GM12878 (cell line): ENCODE data around the gene ALG12. TPM values are rescaled to one million over a fixed set of nuclear protein-coding genes. Genes with fewer than 3 reads are reported as not detected.

ENCODE experiments used
- ATAC-seq: fragments of 200-7000 bp; cut with Tn5 transposase; 3 replicates; pipeline ENCODE4 v1.9.1; 2020; ENCODE audit warnings: mild to moderate bottlenecking, moderate library complexity
- BruUV-seq: library from RNA; stranded (reverse); fragments of 400-500 nt; replicated peaks from 2 replicates; lab custom pipeline; 2021; lab: Mats Ljungman, UMichigan
- CTCF ChIA-PET: fragments of 300-600 bp; sonication (Branson Sonifier 250); formaldehyde crosslinking; extraction: SDS; loops from one replicate; lab custom pipeline; 2021; ENCODE audit warnings: inconsistent platforms; lab: Yijun Ruan, JAX
- POLR2A ChIA-PET: fragments of 350-600 bp; formaldehyde crosslinking; extraction: SDS; loops from one replicate; lab custom pipeline; 2021; ENCODE audit warnings: inconsistent platforms; lab: Charles Lee
- RAD21 ChIA-PET: fragments of 300-600 bp; sonication (Branson Sonifier 250); formaldehyde crosslinking; loops from one replicate; lab custom pipeline; 2023; ENCODE audit warnings: antibody characterized with exemption; ENCODE audit not compliant: unreplicated experiment; lab: Charles Lee
- SMC1A ChIA-PET: fragments of 300-600 bp; sonication (Branson Sonifier 250); formaldehyde crosslinking; loops from one replicate; lab custom pipeline; 2023; ENCODE audit not compliant: unreplicated experiment, uncharacterized antibody; lab: Charles Lee
- DNase-seq: peaks from one replicate; pipeline ENCODE4 v3.0.0-alpha.2; 2011; ENCODE audit warnings: low read depth, low spot score
- FAIRE-seq: peaks from 3 replicates; lab custom pipeline; 2011; peaks lifted over from hg19 to GRCh38; lab: Jason Lieb, UNC
- H2AFZ ChIP-seq: 2 replicates; pipeline ENCODE4 v1.6.0; 2011; ENCODE audit warnings: low read depth, low read length, control low read depth; ENCODE audit not compliant: control insufficient read depth
- H3K27ac ChIP-seq: 2 replicates; pipeline ENCODE4 v1.5.1; 2011; ENCODE audit warnings: control low read depth; ENCODE audit not compliant: control insufficient read depth, insufficient read depth
- H3K27me3 ChIP-seq, 2 experiments: replicated peaks in 1 of 2; 2 replicates each; pipeline versions ENCODE4 v1.6.0 to v1.6.1; 2011; ENCODE audit warnings: low read length in 1 of 2; ENCODE audit not compliant: control insufficient read depth in 2 of 2, insufficient read depth in 2 of 2
- H3K36me3 ChIP-seq, 2 experiments: 2 replicates each; pipeline ENCODE4 v1.5.1; 2011; ENCODE audit warnings: low read length in 1 of 2; ENCODE audit not compliant: control insufficient read depth in 2 of 2, insufficient read depth in 2 of 2
- H3K4me1 ChIP-seq: 2 replicates; pipeline ENCODE4 v1.6.1; 2011; ENCODE audit warnings: mild to moderate bottlenecking, low read length, moderate library complexity, mixed read lengths; ENCODE audit not compliant: control insufficient read depth, insufficient read depth
- H3K4me2 ChIP-seq: 2 replicates; pipeline ENCODE4 v1.6.0; 2011; ENCODE audit warnings: control low read depth; ENCODE audit not compliant: control insufficient read depth, insufficient read depth
- H3K4me3 ChIP-seq: fragments of 200-600 bp; sonication (generic); 2 replicates; pipeline ENCODE4 v1.5.1; 2016
- H3K79me2 ChIP-seq: 2 replicates; pipeline ENCODE4 v1.6.0; 2011; ENCODE audit warnings: low read length; ENCODE audit not compliant: control insufficient read depth, insufficient read depth
- H3K9ac ChIP-seq: 2 replicates; pipeline ENCODE4 v1.8.0; 2011; ENCODE audit warnings: low read length, control low read depth, mixed read lengths; ENCODE audit not compliant: control insufficient read depth, insufficient read depth
- H3K9me3 ChIP-seq: replicated peaks from 3 replicates; pipeline ENCODE4 v1.5.1; 2011; ENCODE audit warnings: mild to moderate bottlenecking, low read length; ENCODE audit not compliant: control insufficient read depth, insufficient read depth
- H4K20me1 ChIP-seq: 2 replicates; pipeline ENCODE4 v1.6.0; 2011; ENCODE audit not compliant: control insufficient read depth, insufficient read depth
- BCL3 ChIP-seq: IDR thresholded peaks from 2 replicates; pipeline ENCODE4 v1.6.1; 2011; ENCODE audit warnings: borderline replicate concordance, low read depth, mild to moderate bottlenecking, moderate library complexity, low read length; ENCODE audit not compliant: insufficient read depth, poor library complexity, severe bottlenecking
- BHLHE40 ChIP-seq, 2 experiments: fragments of 450-650 bp in 1 of 2; IDR thresholded peaks; 2 replicates each; pipeline ENCODE4 v1.6.1; 2011 to 2017; ENCODE audit warnings: low read depth in 2 of 2, borderline replicate concordance in 1 of 2, improper control_type of control experiment in 1 of 2, low read length in 1 of 2, mild to moderate bottlenecking in 1 of 2
- CHD2 ChIP-seq: IDR thresholded peaks from 2 replicates; pipeline ENCODE4 v1.6.1; 2011; ENCODE audit warnings: low read depth, low read length, improper control_type of control experiment, borderline replicate concordance
- CHD4 ChIP-seq: fragments of 200-600 bp; sonication (generic); IDR thresholded peaks from 2 replicates; pipeline ENCODE4 v1.6.1; 2016; ENCODE audit warnings: mild to moderate bottlenecking
- ESRRA ChIP-seq: IDR thresholded peaks from 2 replicates; pipeline ENCODE4 v1.6.1; 2012; ENCODE audit warnings: mild to moderate bottlenecking, low read length, improper control_type of control experiment
- FOXM1 ChIP-seq: IDR thresholded peaks from 2 replicates; pipeline ENCODE4 v1.6.1; 2012; ENCODE audit warnings: low read depth, mild to moderate bottlenecking, inconsistent platforms, low read length, moderate library complexity
- MEF2B ChIP-seq: fragments of 450-650 bp; IDR thresholded peaks from 2 replicates; pipeline ENCODE4 v1.6.1; 2018; ENCODE audit warnings: mild to moderate bottlenecking, moderate library complexity; ENCODE audit not compliant: partially characterized antibody, poor library complexity, severe bottlenecking
- NBN ChIP-seq: fragments of 450-650 bp; IDR thresholded peaks from 2 replicates; pipeline ENCODE4 v1.6.1; 2016
- NR2F1 ChIP-seq: fragments of 450-650 bp; conservative IDR thresholded peaks from 2 replicates; pipeline ENCODE4 v1.6.1; 2017; ENCODE audit warnings: mild to moderate bottlenecking
- PKNOX1 ChIP-seq: fragments of 450-650 bp; IDR thresholded peaks from 2 replicates; pipeline ENCODE4 v1.6.1; 2016; ENCODE audit warnings: mild to moderate bottlenecking
- POLR2A ChIP-seq: IDR thresholded peaks from 2 replicates; pipeline ENCODE4 v1.6.1; 2011; ENCODE audit warnings: low read depth, mild to moderate bottlenecking, low read length
- RELB ChIP-seq: fragments of 450-650 bp; IDR thresholded peaks from 2 replicates; pipeline ENCODE4 v1.6.1; 2017; ENCODE audit warnings: low read depth, mild to moderate bottlenecking, moderate library complexity
- RUNX3 ChIP-seq: IDR thresholded peaks from 2 replicates; pipeline ENCODE4 v1.6.1; 2012; ENCODE audit warnings: low read length, inconsistent platforms
- ZBTB33 ChIP-seq: fragments of 450-650 bp; IDR thresholded peaks from 2 replicates; pipeline ENCODE4 v1.6.1; 2017; ENCODE audit warnings: mild to moderate bottlenecking
- WGBS: methylation state at CpG from one replicate; pipeline ENCODE4 v1.1.6; 2016; ENCODE audit warnings: low lambda C conversion rate; ENCODE audit not compliant: insufficient replicate concordance, insufficient coverage; ENCODE audit errors: missing lambda C conversion rate; 5-methylcytosine and 5-hydroxymethylcytosine counted together
- in situ Hi-C: fragments of 300-500 bp; cut with MboI; formaldehyde crosslinking; loops from 9 replicates; pipeline ENCODE4 v1.14.3; 2018; ENCODE audit warnings: mixed read lengths
- intact Hi-C: fragments of 100-400 bp; cut with micrococcal nuclease; formaldehyde crosslinking; loops from one replicate; pipeline ENCODE4 v1.14.2; 2022; ENCODE audit not compliant: unreplicated experiment
- polyA plus RNA-seq, 11 experiments: library from polyadenylated mRNA; depleted of rRNA in 4 of 11; unstranded in 6 of 11; stranded (reverse) in 5 of 11; fragments of >200 nt; fragmentation: Nextera tagmentation in 4 of 11; fragmentation: Illumina TruSeq in 1 of 11; extraction: Ambion mirVana in 4 of 11; extraction: Trizol in 1 of 11; gene quantifications; 1 replicate in 1 of 11; 2 replicates in 10 of 11; pipeline versions ENCODE4 v1.2.1 to v1.2.3, GENCODE V29; 2011 to 2016; ENCODE audit warnings: inconsistent platforms in 2 of 11, missing spikeins in 2 of 11, low read depth in 1 of 11
- total RNA-seq, 4 experiments: library from RNA; depleted of rRNA in 3 of 4; stranded (reverse); fragments of >200 nt in 3 of 4; fragmentation: Illumina TruSeq in 1 of 4; extraction: Trizol in 1 of 4; gene quantifications; 2 replicates each; pipeline versions ENCODE4 v1.2.1 to v1.2.3, GENCODE V29; 2013 to 2021

Gene ALG12
- total and polyA plus RNA-seq, 10 of the 15 experiments (the other 5 are each of a cell fraction or from before 2014, with no cell fraction given), result 0.22 to 23.4 (median 6.6) TPM

GRCh38 chr22:49934160-49934890 lies 16.1 kb upstream of the ALG12 start:
- no peaks in the 10 kb centered on the region for H3K9me3 ChIP-seq
- FAIRE-seq, result no peak
- H2AFZ ChIP-seq, result no peak overlapping the region
- H3K27me3 ChIP-seq, result no peaks in the 10 kb centered on the region
- H3K4me2 ChIP-seq, result peak overlapping the region; percentile 97
- ChIA-PET SMC1A (interaction anchor here (0.9 to 2.0 kb wide), 2 partner anchors 32 to 96 kb away, joined by 3 to 7 read pairs; no protein-coding TSS in a partner anchor), CTCF (interaction anchor here (0.8 to 2.3 kb wide), 4 partner anchors 9 to 303 kb away, joined by 3 to 14 read pairs (median 3); no protein-coding TSS in a partner anchor), POLR2A (interaction anchor here (0.6 to 1.4 kb wide), 3 partner anchors 33 to 42 kb away, joined by 3 to 5 read pairs (median 3); no protein-coding TSS in a partner anchor), RAD21 (interaction anchor here (1.0 to 4.7 kb wide), 2 partner anchors 33 to 96 kb away, joined by 4 to 81 read pairs; no protein-coding TSS in a partner anchor)
- H3K4me3 ChIP-seq, result peak overlapping the region; percentile 85
- peaks cover 60% of the 10 kb centered on the region for H3K4me1 ChIP-seq
- H4K20me1 ChIP-seq, result no peaks in the 10 kb centered on the region
- no peaks in the 10 kb centered on the region for H3K36me3 ChIP-seq
- H3K79me2 ChIP-seq, result peaks cover 7% of the 10 kb centered on the region
- ATAC-seq, result peak; percentile 2; the same call in 2 of the 3 replicates
- in situ Hi-C loops (loop anchor here (5.0 kb wide), 2 partner anchors 98 to 273 kb away; no protein-coding TSS in a partner anchor), intact Hi-C loops (loop anchor here (5.0 to 10.0 kb wide), 2 partner anchors 83 to 260 kb away; no protein-coding TSS in a partner anchor)
- peak overlapping the region; percentile 93 for H3K9ac ChIP-seq
- peak overlapping the region; percentile 89 for H3K27ac ChIP-seq
- 15% methylated on average over 24 of the region's 24 CpGs for WGBS
- DNase-seq, result no peak
- TF ChIP-seq MEF2B (no peak), POLR2A (peak; percentile 44; the same call in 1 of the 2 replicates), PKNOX1 (0 out of 2 replicates have a peak, but pooled peaks have one; percentile 34), BCL3 (no peak), CHD4 (no peak), NR2F1 (0 out of 2 replicates have a peak, but pooled peaks have one; percentile 15), BHLHE40 (IDR thresholded peaks at IDR 0.05; ENCODE audit: borderline replicate concordance in 1 of 2, low read depth in 2 of 2, low read length in 1 of 2) (peak in 1 of 2 experiments; percentile 36; a peak in 1 of 4 replicates), RUNX3 (peak; percentile 25; the same call in 1 of the 2 replicates), ZBTB33 (peak; percentile 88), FOXM1 (no peak), NBN (no peak), CHD2 (0 out of 2 replicates have a peak, but pooled peaks have one; percentile 30), ESRRA (no peak), RELB (no peak)
- TF ChIP-seq, all 136 proteins: peak for 7
- BruUV-seq, result no TSS peak
